HCT116 (cell line): ENCODE data around the gene GALNT18.

Experiments
- EZH2 ChIP-seq: fragments of 200-600 bp; sonication (generic); IDR thresholded peaks from 2 replicates; pipeline ENCODE4 v1.6.1; 2017; ENCODE audit warnings: antibody characterized with exemption, mixed run types
- EZH2phosphoT487 ChIP-seq: fragments of 200-600 bp; IDR thresholded peaks from 2 replicates; pipeline ENCODE4 v1.6.1; 2018; ENCODE audit warnings: antibody characterized with exemption, borderline replicate concordance
- POLR2A ChIP-seq: IDR thresholded peaks from 2 replicates; pipeline ENCODE4 v1.7.0; 2011; ENCODE audit warnings: borderline replicate concordance; ENCODE audit not compliant: insufficient read depth, insufficient read length; ENCODE audit errors: extremely low read depth
- POLR2AphosphoS5 ChIP-seq: IDR thresholded peaks from 2 replicates; pipeline ENCODE4 v1.6.1; 2011; ENCODE audit warnings: mild to moderate bottlenecking, low read depth, low read length, moderate library complexity
- SRF ChIP-seq: IDR thresholded peaks from 2 replicates; pipeline ENCODE4 v1.6.1; 2012; ENCODE audit warnings: low read depth
- YY1 ChIP-seq: IDR thresholded peaks from 2 replicates; pipeline ENCODE4 v1.6.1; 2011; ENCODE audit warnings: low read length, low read depth, moderate library complexity, mild to moderate bottlenecking; ENCODE audit not compliant: insufficient replicate concordance; ENCODE audit errors: extremely low read depth
- ZBTB33 ChIP-seq: IDR thresholded peaks from 2 replicates; pipeline ENCODE4 v1.6.1; 2011; ENCODE audit warnings: mild to moderate bottlenecking, low read length, moderate library complexity; ENCODE audit not compliant: insufficient replicate concordance; ENCODE audit errors: extremely low read depth
- ZFX ChIP-seq: fragments of 450-650 bp; IDR thresholded peaks from 2 replicates; pipeline ENCODE4 v1.6.1; 2017
- TF ChIP-seq, protein P1 (sequence below), 3 experiments: fragments of 200-600 bp in 1 of 3; sonication (generic) in 1 of 3; IDR thresholded peaks in 2 of 3; conservative IDR thresholded peaks in 1 of 3; 2 replicates each; pipeline ENCODE4 v1.5.1; 2012 to 2017; ENCODE audit warnings: low read depth in 2 of 3, low read length in 2 of 3, antibody characterized with exemption in 1 of 3, borderline replicate concordance in 1 of 3, control low read depth in 1 of 3, mild to moderate bottlenecking in 1 of 3, mixed read lengths in 1 of 3, mixed run types in 1 of 3, moderate library complexity in 1 of 3; ENCODE audit not compliant: insufficient read depth in 1 of 3
- TF ChIP-seq, protein P2 (sequence below): IDR thresholded peaks from 2 replicates; pipeline ENCODE4 v1.6.1; 2012

DNA sequence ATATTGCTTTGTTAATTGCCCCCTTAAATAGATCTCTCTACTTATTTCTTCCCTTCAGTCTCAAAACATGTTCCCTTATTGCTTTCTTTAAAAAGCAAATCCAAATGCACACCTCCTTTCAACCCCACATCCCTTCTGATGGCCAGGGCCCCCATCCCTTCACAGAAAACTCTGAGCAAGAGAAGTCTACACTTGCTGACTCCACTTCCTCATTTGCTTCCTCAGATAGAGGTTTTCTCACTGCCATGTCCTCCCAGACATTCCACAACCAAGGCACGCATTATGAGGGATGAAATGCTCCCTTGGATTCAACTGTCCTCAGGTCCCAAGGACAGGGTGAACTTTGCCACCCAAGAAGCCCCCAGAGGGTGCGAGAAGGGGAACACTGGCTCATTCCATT lies 311.9 kb downstream of the GALNT18 start:
- TF ChIP-seq POLR2A (no peak), EZH2 (no peak), SRF (no peak), ZFX (no peak), POLR2AphosphoS5 (no peak), EZH2phosphoT487 (no peak), ZBTB33 (no peak), YY1 (no peak)
- TF ChIP-seq, protein P1, sequence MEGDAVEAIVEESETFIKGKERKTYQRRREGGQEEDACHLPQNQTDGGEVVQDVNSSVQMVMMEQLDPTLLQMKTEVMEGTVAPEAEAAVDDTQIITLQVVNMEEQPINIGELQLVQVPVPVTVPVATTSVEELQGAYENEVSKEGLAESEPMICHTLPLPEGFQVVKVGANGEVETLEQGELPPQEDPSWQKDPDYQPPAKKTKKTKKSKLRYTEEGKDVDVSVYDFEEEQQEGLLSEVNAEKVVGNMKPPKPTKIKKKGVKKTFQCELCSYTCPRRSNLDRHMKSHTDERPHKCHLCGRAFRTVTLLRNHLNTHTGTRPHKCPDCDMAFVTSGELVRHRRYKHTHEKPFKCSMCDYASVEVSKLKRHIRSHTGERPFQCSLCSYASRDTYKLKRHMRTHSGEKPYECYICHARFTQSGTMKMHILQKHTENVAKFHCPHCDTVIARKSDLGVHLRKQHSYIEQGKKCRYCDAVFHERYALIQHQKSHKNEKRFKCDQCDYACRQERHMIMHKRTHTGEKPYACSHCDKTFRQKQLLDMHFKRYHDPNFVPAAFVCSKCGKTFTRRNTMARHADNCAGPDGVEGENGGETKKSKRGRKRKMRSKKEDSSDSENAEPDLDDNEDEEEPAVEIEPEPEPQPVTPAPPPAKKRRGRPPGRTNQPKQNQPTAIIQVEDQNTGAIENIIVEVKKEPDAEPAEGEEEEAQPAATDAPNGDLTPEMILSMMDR (IDR thresholded peaks at IDR 0.05 in 2 of 3, conservative IDR thresholded peaks at IDR 0.05 in 1 of 3; ENCODE audit: borderline replicate concordance in 1 of 3, insufficient read depth in 1 of 3, low read depth in 2 of 3, low read length in 2 of 3), result no peak
- TF ChIP-seq, protein P2, sequence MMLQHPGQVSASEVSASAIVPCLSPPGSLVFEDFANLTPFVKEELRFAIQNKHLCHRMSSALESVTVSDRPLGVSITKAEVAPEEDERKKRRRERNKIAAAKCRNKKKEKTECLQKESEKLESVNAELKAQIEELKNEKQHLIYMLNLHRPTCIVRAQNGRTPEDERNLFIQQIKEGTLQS, result no peak
